ENCODE measurements around the gene CD3G.

Gene CD3G

GRCh38 chr11:118353084-118353710 is 9.1 kb downstream of the CD3G start:
- H2AFZ ChIP-seq (ENCODE audit: low read depth, low read length) = no peak overlapping the region
- H3K79me1 ChIP-seq (replicated peaks; ENCODE audit: low read length, poor library complexity, severe bottlenecking) = no peaks in the 10 kb centered on the region
- H3K27me3 ChIP-seq (ENCODE audit: control insufficient read depth in 1 of 2, insufficient read depth in 1 of 2, low read length in 2 of 2) = peaks cover 20 to 36% of the 10 kb centered on the region in 2 experiments
- WGBS = 14% methylated on average over 3 of the region's 6 CpGs
- H3K18ac ChIP-seq (ENCODE audit: low read depth in 1 of 2, low read length in 2 of 2) = no peak overlapping the region
- H3K36me3 ChIP-seq (ENCODE audit: control insufficient read depth in 1 of 2, insufficient read depth in 2 of 2, low read depth in 1 of 2, low read length in 2 of 2) = no peaks in the 10 kb centered on the region
- H3K4me1 ChIP-seq (ENCODE audit: control insufficient read depth, insufficient read depth, low read depth, low read length) = no peaks in the 10 kb centered on the region
- H2BK120ac ChIP-seq (ENCODE audit: low read depth, low read length) = no peak overlapping the region
- no peak overlapping the region for H2BK5ac ChIP-seq (ENCODE audit: low read depth, low read length, poor library complexity, severe bottlenecking)
- no peak overlapping the region for H4K91ac ChIP-seq (ENCODE audit: low read length)
- no peak overlapping the region for H3K27ac ChIP-seq (ENCODE audit: low read length, poor library complexity, severe bottlenecking)
- H2AK5ac ChIP-seq (ENCODE audit: low read length, severe bottlenecking) = no peak overlapping the region
- no peak overlapping the region for H4K8ac ChIP-seq (ENCODE audit: low read length)
- no peak overlapping the region for H3K9ac ChIP-seq (ENCODE audit: low read length)
- H3K23ac ChIP-seq (ENCODE audit: low read length in 2 of 2) = no peak overlapping the region
- no peak overlapping the region for H3K14ac ChIP-seq (ENCODE audit: low read length in 2 of 2)
- no peak overlapping the region for H3K4ac ChIP-seq (ENCODE audit: low read depth in 1 of 2, low read length in 2 of 2)
- no peak overlapping the region for H3K4me2 ChIP-seq (ENCODE audit: low read length, poor library complexity, severe bottlenecking)
- H3K4me3 ChIP-seq (ENCODE audit: insufficient read depth in 1 of 2, low read depth in 1 of 2, low read length in 2 of 2) = no peak overlapping the region
- no peaks in the 10 kb centered on the region for H3K9me3 ChIP-seq (ENCODE audit: control insufficient read depth, low read length)
- no peak overlapping the region for H2BK15ac ChIP-seq (ENCODE audit: low read depth, poor library complexity, severe bottlenecking)
- DNase-seq = peak; percentile 34
- no peak overlapping the region for H2BK12ac ChIP-seq (ENCODE audit: low read length in 2 of 2)

- Histone ChIP-seq H3K36me3 (ENCODE audit: control insufficient read depth in 1 of 2, insufficient read depth in 2 of 2, low read depth in 1 of 2, low read length in 2 of 2) (peaks cover 0 to 6% of the 10 kb centered on the region in 2 experiments), H2BK12ac (ENCODE audit: low read length in 2 of 2) (no peak overlapping the region), H2BK5ac (ENCODE audit: low read depth, low read length, poor library complexity, severe bottlenecking) (no peak overlapping the region), H3K9me3 (ENCODE audit: control insufficient read depth, low read length) (no peaks in the 10 kb centered on the region), H3K4me2 (ENCODE audit: low read length, poor library complexity, severe bottlenecking) (no peak overlapping the region), H2AK5ac (ENCODE audit: low read length, severe bottlenecking) (no peak overlapping the region), H4K8ac (ENCODE audit: low read length) (no peak overlapping the region), H3K27ac (ENCODE audit: low read length, poor library complexity, severe bottlenecking) (no peak overlapping the region), H3K4ac (ENCODE audit: low read depth in 1 of 2, low read length in 2 of 2) (no peak overlapping the region), H3K18ac (ENCODE audit: low read depth in 1 of 2, low read length in 2 of 2) (no peak overlapping the region), H3K23ac (ENCODE audit: low read length in 2 of 2) (no peak overlapping the region), H3K4me1 (ENCODE audit: control insufficient read depth, insufficient read depth, low read depth, low read length) (peaks cover 5% of the 10 kb centered on the region), H2BK120ac (ENCODE audit: low read depth, low read length) (no peak overlapping the region), H2AFZ (ENCODE audit: low read depth, low read length) (no peak overlapping the region), H3K27me3 (ENCODE audit: control insufficient read depth in 1 of 2, insufficient read depth in 1 of 2, low read length in 2 of 2) (no peaks in the 10 kb centered on the region), H3K4me3 (ENCODE audit: insufficient read depth in 1 of 2, low read depth in 1 of 2, low read length in 2 of 2) (no peak overlapping the region), H4K91ac (ENCODE audit: low read length) (no peak overlapping the region), H3K79me1 (replicated peaks; ENCODE audit: low read length, poor library complexity, severe bottlenecking) (peaks cover 9% of the 10 kb centered on the region), H2BK15ac (ENCODE audit: low read depth, poor library complexity, severe bottlenecking) (no peak overlapping the region), H3K9ac (ENCODE audit: low read length) (no peak overlapping the region), H3K14ac (ENCODE audit: low read length in 2 of 2) (no peak overlapping the region)
- no CpG with 5 or more reads among the region's 3 CpGs for WGBS
- no peak for DNase-seq
These were observed 13.9 kb downstream of the CD3G start for GRCh38 chr11:118358071-118358470.

GRCh38 chr11:118359295-118359958 is 15.3 kb downstream of the CD3G start, which contains the start of gene UBE4A:
UBE4A (plus strand) TSS chr11:118359600; CDS start chr11:118365081, 5,481 bp downstream.
- Histone ChIP-seq H3K27ac (ENCODE audit: low read length, poor library complexity, severe bottlenecking) (no peak within 1 kb of the TSS), H3K4me2 (ENCODE audit: low read length, poor library complexity, severe bottlenecking) (peak within 1 kb of the TSS; percentile 85), H3K14ac (ENCODE audit: low read length in 2 of 2) (peak within 1 kb of the TSS in 1 of 2 experiments; percentile 48), H2BK15ac (ENCODE audit: low read depth, poor library complexity, severe bottlenecking) (peak within 1 kb of the TSS; percentile 57), H4K91ac (ENCODE audit: low read length) (peak within 1 kb of the TSS; percentile 98), H3K23ac (ENCODE audit: low read length in 2 of 2) (no peak within 1 kb of the TSS), H2AK5ac (ENCODE audit: low read length, severe bottlenecking) (no peak within 1 kb of the TSS), H3K36me3 (ENCODE audit: control insufficient read depth in 1 of 2, insufficient read depth in 2 of 2, low read depth in 1 of 2, low read length in 2 of 2) (peaks cover 0 to 15% of the 10 kb centered on the region in 2 experiments), H3K27me3 (ENCODE audit: control insufficient read depth in 1 of 2, insufficient read depth in 1 of 2, low read length in 2 of 2) (no peaks in the 10 kb centered on the region), H3K4ac (ENCODE audit: low read depth in 1 of 2, low read length in 2 of 2) (peak within 1 kb of the TSS; percentile 83 to 91), H3K18ac (ENCODE audit: low read depth in 1 of 2, low read length in 2 of 2) (peak within 1 kb of the TSS; percentile 89 to 98), H3K9ac (ENCODE audit: low read length) (peak within 1 kb of the TSS; percentile 95), H2BK5ac (ENCODE audit: low read depth, low read length, poor library complexity, severe bottlenecking) (no peak within 1 kb of the TSS), H2BK120ac (ENCODE audit: low read depth, low read length) (no peak within 1 kb of the TSS), H3K4me3 (ENCODE audit: insufficient read depth in 1 of 2, low read depth in 1 of 2, low read length in 2 of 2) (peak within 1 kb of the TSS; percentile 68 to 99), H2BK12ac (ENCODE audit: low read length in 2 of 2) (no peak within 1 kb of the TSS), H3K9me3 (ENCODE audit: control insufficient read depth, low read length) (no peaks in the 10 kb centered on the region), H3K4me1 (ENCODE audit: control insufficient read depth, insufficient read depth, low read depth, low read length) (peaks cover 5% of the 10 kb centered on the region), H4K8ac (ENCODE audit: low read length) (peak within 1 kb of the TSS; percentile 100), H3K79me1 (replicated peaks; ENCODE audit: low read length, poor library complexity, severe bottlenecking) (peaks cover 11% of the 10 kb centered on the region), H2AFZ (ENCODE audit: low read depth, low read length) (peak within 1 kb of the TSS; percentile 98)
- WGBS = 10% methylated on average over 28 of the region's 33 CpGs
- DNase-seq = peak; percentile 93

- no peak overlapping the region for H2BK5ac ChIP-seq (ENCODE audit: low read depth, low read length, poor library complexity, severe bottlenecking)
- no peak overlapping the region for H3K4me3 ChIP-seq (ENCODE audit: insufficient read depth in 1 of 2, low read depth in 1 of 2, low read length in 2 of 2)
- H3K14ac ChIP-seq (ENCODE audit: low read length in 2 of 2) = no peak overlapping the region
- no peak overlapping the region for H3K9ac ChIP-seq (ENCODE audit: low read length)
- H2AFZ ChIP-seq (ENCODE audit: low read depth, low read length) = no peak overlapping the region
- H2BK12ac ChIP-seq (ENCODE audit: low read length in 2 of 2) = no peak overlapping the region
- H3K36me3 ChIP-seq (ENCODE audit: control insufficient read depth in 1 of 2, insufficient read depth in 2 of 2, low read depth in 1 of 2, low read length in 2 of 2) = peaks cover 4 to 67% of the 10 kb centered on the region in 2 experiments
- H2BK15ac ChIP-seq (ENCODE audit: low read depth, poor library complexity, severe bottlenecking) = no peak overlapping the region
- H2BK120ac ChIP-seq (ENCODE audit: low read depth, low read length) = no peak overlapping the region
- no peaks in the 10 kb centered on the region for H3K27me3 ChIP-seq (ENCODE audit: control insufficient read depth in 1 of 2, insufficient read depth in 1 of 2, low read length in 2 of 2)
- H3K4me2 ChIP-seq (ENCODE audit: low read length, poor library complexity, severe bottlenecking) = no peak overlapping the region
- H3K79me1 ChIP-seq (replicated peaks; ENCODE audit: low read length, poor library complexity, severe bottlenecking) = peaks cover 17% of the 10 kb centered on the region
- H4K8ac ChIP-seq (ENCODE audit: low read length) = no peak overlapping the region
- no peak for DNase-seq
- H3K18ac ChIP-seq (ENCODE audit: low read depth in 1 of 2, low read length in 2 of 2) = no peak overlapping the region
- WGBS = 100% methylated on average over 1 of the region's 3 CpGs
- no peak overlapping the region for H4K91ac ChIP-seq (ENCODE audit: low read length)
- H3K4me1 ChIP-seq (ENCODE audit: control insufficient read depth, insufficient read depth, low read depth, low read length) = peaks cover 5% of the 10 kb centered on the region
- no peak overlapping the region for H3K4ac ChIP-seq (ENCODE audit: low read depth in 1 of 2, low read length in 2 of 2)
- no peak overlapping the region for H3K27ac ChIP-seq (ENCODE audit: low read length, poor library complexity, severe bottlenecking)
- no peak overlapping the region for H3K23ac ChIP-seq (ENCODE audit: low read length in 2 of 2)
- no peak overlapping the region for H2AK5ac ChIP-seq (ENCODE audit: low read length, severe bottlenecking)
- no peaks in the 10 kb centered on the region for H3K9me3 ChIP-seq (ENCODE audit: control insufficient read depth, low read length)
These were observed 20.9 kb downstream of the CD3G start for GRCh38 chr11:118364956-118365615.
